HG03175 (cell line): ENCODE measurements around the gene MSN.

Experiments used
- ATAC-seq: cut with Tn5 transposase; IDR thresholded peaks from one replicate; pipeline ENCODE4 v1.9.1; 2021; ENCODE audit warnings: mild to moderate bottlenecking, moderate library complexity; ENCODE audit not compliant: unreplicated experiment

Gene MSN

GRCh38 chrX:65671966-65672365, 4.5 kb downstream of the MSN start:
- ATAC-seq, result no peak

GRCh38 chrX:65673857-65674203, 6.4 kb downstream of the MSN start:
- ATAC-seq, result no peak

DNA sequence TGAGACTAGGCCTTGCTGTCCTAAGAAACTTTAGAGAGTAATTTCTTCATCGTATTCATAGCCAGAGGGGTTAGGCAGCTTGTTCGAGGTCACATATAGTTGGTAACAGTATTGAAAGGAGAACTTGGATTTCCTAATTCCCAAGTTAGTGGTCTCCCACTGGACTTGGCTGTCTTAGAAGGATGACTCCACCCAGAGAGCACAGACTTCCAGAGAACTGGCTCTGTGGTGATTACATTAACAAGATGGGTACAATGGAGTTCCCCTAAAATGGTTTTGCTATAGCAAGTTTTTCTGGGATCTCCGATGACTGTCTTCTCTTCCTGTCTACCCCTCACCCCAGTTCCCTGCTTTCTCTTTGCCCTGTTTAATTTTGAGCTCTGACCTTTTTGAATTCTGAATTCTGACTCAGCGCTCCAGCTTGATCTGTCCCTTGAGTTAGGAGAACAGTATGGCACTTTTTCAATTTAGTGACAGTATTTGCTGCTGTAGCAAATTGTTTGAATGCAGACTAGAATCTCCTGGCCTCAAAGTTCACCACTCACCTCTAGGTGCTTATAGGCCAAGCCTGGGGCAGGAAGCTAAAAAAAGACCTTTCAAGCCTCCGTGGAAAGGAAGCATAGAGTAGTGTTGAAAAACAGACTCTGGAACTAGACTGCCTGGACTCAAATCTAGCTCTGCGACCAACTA, 6.9 kb downstream of the MSN start:
- no peak for ATAC-seq

- ATAC-seq, result no peak
Measured at GRCh38 chrX:65677954-65678469, 10.6 kb downstream of the MSN start.

DNA sequence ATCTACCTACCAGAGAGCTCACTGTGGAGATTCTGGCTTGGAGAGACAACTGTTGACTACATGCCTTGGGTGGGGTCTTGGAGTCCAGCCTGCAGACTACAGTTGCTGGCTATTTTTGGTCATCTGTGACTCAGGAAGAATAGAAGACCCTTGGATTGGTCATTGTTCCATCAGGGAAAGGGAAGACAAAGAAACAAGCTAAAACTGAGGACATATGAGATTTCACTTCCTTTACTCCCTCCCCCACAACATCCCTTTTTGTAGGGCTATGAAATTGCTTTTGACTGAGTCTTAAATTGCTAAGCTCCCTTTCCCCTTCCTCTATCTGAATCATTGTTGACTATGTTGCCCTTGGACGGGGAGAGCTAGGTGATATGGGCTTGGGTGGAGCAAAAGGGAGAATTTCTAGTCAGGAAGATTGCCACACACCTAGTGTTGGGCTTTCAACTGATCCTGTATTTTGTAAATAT, 11.7 kb downstream of the MSN start:
- ATAC-seq, result no peak

DNA sequence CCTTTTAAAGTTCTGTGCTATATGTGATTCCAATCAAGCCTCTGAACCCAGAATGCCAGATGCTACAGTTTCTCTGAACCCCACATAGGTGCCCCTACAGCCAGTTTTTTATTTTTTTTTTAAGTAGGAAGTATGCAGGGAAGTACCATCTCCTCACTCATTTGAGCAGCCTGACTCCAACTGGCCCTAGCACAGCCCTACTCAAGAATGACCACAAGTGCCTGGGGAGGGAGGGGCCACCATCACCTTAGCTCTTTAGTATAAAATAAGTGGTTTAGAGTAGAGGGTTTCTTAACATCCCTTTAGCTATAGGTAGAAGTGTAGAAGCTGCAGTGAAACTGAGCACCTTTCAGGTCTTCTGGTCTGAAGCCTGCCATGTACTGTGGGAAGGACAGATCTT, 14.4 kb downstream of the MSN start:
- ATAC-seq, result no peak

DNA sequence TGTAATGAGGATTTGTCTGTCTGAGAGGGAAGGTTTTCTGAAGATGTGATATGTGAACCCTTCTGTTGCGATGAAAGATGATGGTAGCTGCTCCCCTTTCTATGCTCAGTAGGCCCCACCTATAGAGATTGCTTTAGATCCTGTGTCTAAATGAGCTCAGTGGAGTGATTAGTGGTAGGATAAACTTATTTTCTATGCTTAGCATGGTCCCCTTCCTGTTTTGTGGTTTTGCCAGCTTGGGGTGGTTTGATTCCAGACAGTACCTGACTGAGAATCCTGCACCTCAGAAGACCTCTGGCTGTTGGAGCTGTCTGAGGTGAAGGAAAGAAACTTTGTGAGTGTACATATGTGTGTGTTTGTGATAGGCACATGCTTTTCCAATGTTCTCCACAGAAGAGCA, 17.7 kb downstream of the MSN start:
- no peak for ATAC-seq

GRCh38 chrX:65686236-65686635, 18.8 kb downstream of the MSN start:
- ATAC-seq, result no peak

DNA sequence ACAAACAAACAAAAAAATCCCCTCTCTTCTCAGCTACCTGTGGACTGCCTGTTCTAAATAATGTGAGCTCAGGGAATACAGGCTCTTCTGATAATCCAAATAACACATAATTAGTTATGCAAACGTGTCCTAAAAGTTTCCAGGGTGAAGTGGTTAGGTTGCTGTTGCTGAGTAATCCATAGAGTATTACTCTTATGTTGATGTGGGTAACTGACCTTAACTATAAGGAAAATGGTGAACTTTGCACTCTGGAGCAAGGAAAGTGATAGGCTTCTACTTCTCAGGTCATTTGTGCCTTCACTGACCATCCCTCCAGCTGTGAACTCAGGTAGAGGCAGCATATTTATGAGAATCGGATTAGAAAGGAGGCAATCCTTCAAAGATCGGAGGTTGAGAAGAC, 19.9 kb downstream of the MSN start:
- no peak for ATAC-seq

- ATAC-seq, result peak; percentile 95
Measured at GRCh38 chrX:65688403-65688871, 21.0 kb downstream of the MSN start.

DNA sequence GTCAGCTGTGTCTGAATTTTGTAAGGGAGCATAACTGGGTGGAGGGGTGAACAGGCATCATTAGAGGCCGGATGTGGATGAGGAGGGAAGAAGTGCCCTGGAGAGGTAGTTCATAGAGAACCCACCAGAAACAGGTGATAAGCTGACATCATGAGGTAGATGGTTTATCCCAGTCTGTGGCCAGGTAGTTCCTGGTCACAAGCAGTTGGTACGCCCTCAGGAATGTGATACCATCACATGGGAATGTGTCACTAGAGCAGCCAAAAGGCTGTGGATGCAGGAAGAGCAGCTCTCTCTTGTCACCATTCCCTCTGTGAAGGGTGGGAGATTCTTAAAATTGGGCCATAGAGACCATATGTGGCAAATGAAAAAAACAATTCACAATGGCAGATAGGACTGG, 21.9 kb downstream of the MSN start:
- no peak for ATAC-seq

DNA sequence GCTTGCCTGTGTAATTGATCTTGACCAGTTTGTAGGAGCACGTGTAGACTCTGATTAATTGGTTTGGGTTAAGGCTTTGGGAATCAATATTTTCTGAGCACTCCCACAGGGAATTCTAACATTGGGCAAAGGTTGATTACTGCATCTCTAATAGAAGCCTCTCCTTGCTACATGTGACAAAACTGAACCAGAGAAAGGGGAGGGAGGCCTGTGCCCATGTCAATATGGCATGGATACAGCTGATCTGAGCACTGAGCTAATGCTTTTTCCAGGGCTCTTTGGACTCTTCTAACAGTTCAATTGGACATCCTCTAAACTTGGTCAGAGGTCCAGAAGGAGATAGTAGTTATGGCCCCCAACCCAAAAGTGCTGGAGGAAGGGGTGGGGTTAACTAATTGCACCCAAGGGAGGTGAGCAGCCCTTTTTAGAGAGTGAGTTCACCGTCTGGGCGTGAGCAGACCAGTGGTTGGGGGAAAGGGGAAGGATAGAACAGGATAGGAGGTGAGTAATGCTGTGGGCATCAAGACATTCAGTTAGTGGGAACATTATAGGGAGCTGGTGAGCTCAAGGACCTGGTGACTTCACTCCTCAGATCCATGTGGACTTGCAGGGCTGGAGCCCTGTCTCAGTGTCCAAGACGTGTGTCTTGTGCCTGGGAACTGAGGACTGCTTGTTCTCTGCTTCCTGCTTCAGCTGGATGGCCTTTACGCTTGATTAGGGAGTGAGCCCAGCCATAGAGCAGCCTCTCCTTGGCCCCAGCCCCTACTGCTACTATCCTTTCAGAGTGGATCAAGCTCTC, 22.8 kb downstream of the MSN start:
- ATAC-seq, result no peak

GRCh38 chrX:65695849-65696449, 28.5 kb downstream of the MSN start:
- ATAC-seq, result no peak

GRCh38 chrX:65696613-65697012, 29.2 kb downstream of the MSN start:
- ATAC-seq, result no peak

DNA sequence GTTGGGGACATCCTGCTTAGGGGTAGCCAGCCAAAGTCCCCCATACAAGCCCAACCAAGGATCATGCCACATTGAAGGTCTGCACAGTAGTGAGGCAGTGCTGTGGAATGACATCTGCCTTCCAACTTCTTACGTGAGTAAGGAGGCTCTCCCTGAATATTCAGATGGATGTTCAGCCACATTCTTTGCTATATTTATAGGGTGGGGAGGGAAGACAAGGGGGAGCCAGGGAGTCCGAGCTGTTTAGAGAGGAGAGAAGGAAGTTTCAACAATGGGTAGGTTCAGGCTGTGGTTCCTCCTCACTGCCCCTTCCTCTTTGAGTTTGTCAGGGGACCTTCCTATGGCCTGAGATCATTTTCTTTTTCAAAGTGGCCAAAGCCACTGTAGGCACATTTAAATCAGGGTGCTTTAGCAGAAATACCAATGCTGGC, 29.8 kb downstream of the MSN start:
- ATAC-seq, result no peak

- ATAC-seq, result peak; percentile 66
Measured at GRCh38 chrX:65697915-65698796, 30.7 kb downstream of the MSN start.

DNA sequence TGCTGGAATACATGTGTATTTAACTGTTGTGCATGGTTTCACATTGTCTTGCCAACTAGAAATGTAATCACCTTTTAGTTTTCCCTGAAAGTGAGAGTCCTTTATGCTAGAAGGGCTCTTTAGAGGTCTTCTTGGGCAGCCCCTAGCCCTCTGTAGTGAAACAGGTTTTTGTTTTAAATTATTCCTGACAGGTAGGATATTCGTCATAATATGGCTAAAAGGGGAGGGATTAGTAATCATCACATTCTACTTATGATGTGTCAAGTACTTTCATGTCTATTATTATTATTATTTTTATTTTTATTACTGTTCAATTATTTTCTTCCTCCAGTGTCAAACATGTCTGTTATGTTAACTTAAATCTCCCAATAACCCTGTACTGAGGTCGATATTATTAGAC, 35.5 kb downstream of the MSN start:
- ATAC-seq, result no peak

DNA sequence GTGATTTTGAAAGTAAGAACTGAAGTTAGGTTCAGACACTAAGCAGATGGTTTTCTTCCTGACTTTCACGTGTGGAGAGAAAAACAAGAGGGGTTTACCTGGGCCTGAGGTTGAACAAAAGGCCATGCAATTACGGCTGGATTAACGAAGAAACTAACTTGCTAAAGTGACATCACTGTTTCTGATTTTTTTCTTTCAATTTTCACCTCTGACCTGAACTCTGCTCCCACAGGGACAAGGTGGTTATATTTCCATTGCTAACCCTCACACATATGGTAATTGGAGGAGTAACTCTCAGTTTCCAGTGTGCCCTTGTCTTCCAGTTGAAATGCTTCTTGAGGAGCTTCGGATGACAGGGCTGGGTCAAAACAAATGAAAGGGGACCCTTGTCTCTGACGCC, 38.0 kb downstream of the MSN start:
- no peak for ATAC-seq

DNA sequence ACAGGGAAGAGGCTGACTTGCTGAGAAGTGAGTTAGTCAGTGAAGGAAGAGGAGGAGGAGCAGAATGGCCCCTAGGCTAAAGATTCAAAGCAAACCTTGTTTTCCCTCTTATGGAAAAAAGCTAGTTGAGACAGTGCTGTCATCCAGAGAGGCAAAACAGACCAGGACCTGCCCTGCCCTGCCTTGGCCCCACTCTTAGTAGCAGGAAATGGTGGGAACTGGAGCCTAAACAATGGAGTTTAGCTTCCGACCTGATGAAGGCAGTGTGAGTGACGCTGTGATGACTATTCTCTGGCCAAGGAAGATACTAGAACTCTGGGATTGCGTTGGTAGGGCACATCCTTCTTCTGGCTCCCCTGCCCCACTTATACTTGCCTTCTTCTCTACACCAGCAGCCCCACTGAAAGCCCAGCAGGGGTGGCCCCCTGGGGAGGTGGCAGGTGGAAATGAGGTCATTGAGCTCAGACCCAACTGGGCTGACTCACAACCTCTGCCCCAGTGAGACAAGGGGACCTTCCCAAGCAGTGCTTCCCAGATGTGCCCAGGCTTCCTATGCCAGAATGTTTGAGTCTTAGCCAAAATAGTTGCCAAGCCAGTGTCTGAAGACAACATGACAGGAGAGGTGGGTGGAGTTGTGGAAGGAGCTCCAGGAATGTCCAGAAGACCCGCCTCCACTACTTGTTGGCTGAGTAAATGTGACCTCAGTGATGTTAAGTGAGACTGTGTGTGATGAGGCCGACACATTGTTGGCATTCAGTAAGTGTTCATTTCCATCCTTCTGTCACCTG, 38.8 kb downstream of the MSN start:
- no peak for ATAC-seq

- ATAC-seq, result no peak
Measured at GRCh38 chrX:65707151-65707550, 39.7 kb downstream of the MSN start.
